HAP-1 (cell line): Measurements from ENCODE around the gene ACHE.
"Not testable (repeated sequence)": the region's sequence is repeated elsewhere in the genome, so short reads cannot be mapped to it uniquely, and the experiment has no call there.

Experiments
- DNase-seq, 2 experiments: peaks; one replicate each; pipeline ENCODE4 v3.0.0-alpha.2; 2016 to 2020; ENCODE audit warnings: low spot score in 2 of 2
- H3K27me3 ChIP-seq: fragments of 250-450 bp; sonication (Bioruptor Pico); 2 replicates; pipeline ENCODE4 v1.5.1; 2020; ENCODE audit warnings: low read depth, mild to moderate bottlenecking, moderate library complexity
- H3K36me3 ChIP-seq: fragments of 250-450 bp; sonication (Bioruptor Pico); replicated peaks from 2 replicates; pipeline ENCODE4 v1.5.1; 2020; ENCODE audit warnings: mild to moderate bottlenecking
- H3K4me1 ChIP-seq: fragments of 250-450 bp; sonication (Bioruptor Pico); 2 replicates; pipeline ENCODE4 v1.5.1; 2020; ENCODE audit warnings: mild to moderate bottlenecking
- H3K4me3 ChIP-seq: fragments of 250-450 bp; sonication (Bioruptor Pico); 2 replicates; pipeline ENCODE4 v1.5.1; 2020; ENCODE audit warnings: mild to moderate bottlenecking, moderate library complexity
- H3K9me3 ChIP-seq: fragments of 250-450 bp; sonication (Bioruptor Pico); 2 replicates; pipeline ENCODE4 v1.5.1; 2020; ENCODE audit warnings: mild to moderate bottlenecking, moderate library complexity
- in situ Hi-C: fragments of 300-500 bp; cut with MboI; formaldehyde crosslinking; loops from 3 replicates; pipeline ENCODE4 v1.14.3; 2020; ENCODE audit warnings: low sequenced_read_pairs, inconsistent platforms, mixed read lengths

The ACHE gene

GRCh38 chr7:100867040-100867775, 28.5 kb downstream of the ACHE start, which contains the start of gene TRIP6:
TSS of gene TRIP6 (plus strand) at chr7:100867387. CDS start at chr7:100867498, 111 bp downstream.
- H3K27me3 ChIP-seq = no peaks in the 10 kb centered on the region
- H3K36me3 ChIP-seq = peaks cover 33% of the 10 kb centered on the region
- DNase-seq = peak; percentile 70 to 94
- peak within 1 kb of the TSS; percentile 68 for H3K4me3 ChIP-seq
- in situ Hi-C loops = no loop called here
- H3K9me3 ChIP-seq = no peaks in the 10 kb centered on the region
- H3K4me1 ChIP-seq = peaks cover 9% of the 10 kb centered on the region

DNA sequence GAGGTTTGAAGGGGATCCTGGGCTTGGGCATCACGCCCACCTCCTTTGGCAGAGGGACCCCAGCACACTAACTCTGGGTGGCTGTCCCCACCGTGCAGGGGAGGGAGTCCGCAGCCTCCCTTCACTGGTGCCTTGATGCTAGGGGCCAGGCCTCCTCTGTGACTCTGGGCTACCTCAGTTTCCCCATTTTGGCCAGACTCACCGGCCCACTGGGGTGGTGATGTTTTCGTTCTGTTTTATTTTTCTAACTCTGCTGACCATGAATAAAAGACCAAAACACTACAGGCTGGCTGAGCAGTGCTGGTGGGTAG, 29.0 kb downstream of the ACHE start:
- H3K4me3 ChIP-seq = peak overlapping the region; percentile 68
- no peaks in the 10 kb centered on the region for H3K27me3 ChIP-seq
- H3K9me3 ChIP-seq = no peaks in the 10 kb centered on the region
- in situ Hi-C loops = no loop called here
- H3K4me1 ChIP-seq = peaks cover 9% of the 10 kb centered on the region
- H3K36me3 ChIP-seq = peaks cover 30% of the 10 kb centered on the region
- DNase-seq = no peak

GRCh38 chr7:100865938-100866728, 29.6 kb downstream of the ACHE start:
- H3K27me3 ChIP-seq = no peaks in the 10 kb centered on the region
- DNase-seq = no peak
- H3K9me3 ChIP-seq = no peaks in the 10 kb centered on the region
- in situ Hi-C loops = no loop called here
- H3K4me3 ChIP-seq = no peak overlapping the region
- peaks cover 9% of the 10 kb centered on the region for H3K4me1 ChIP-seq
- peaks cover 25% of the 10 kb centered on the region for H3K36me3 ChIP-seq

DNA sequence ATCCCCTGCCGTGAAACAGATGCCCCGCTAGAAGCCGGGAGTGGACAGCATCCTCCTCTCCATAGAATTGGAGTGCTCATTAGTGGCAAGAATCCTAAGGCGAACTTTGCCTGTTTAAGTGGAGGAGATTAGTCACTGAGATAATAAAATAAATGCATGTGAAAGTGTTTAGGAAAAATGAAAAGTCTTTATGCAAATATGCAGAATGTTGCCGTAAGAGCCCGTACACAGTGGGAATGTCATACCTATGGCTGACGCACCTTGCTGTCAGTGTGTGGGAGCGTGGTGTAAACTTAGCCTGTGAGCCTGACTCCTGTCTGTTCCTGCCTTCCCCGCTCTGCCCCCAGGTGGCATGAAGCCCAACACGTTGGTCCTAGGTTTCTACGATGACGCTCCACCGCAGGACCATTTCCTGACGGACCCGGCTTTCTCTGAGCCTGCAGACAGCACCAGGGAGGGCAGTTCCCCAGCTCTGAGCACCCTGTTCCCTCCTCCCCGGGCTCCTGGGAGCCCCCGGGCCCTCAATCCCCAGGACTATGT, 30.2 kb downstream of the ACHE start:
- in situ Hi-C loops = no loop called here
- H3K36me3 ChIP-seq = peaks cover 18% of the 10 kb centered on the region
- H3K4me3 ChIP-seq = no peak overlapping the region
- H3K4me1 ChIP-seq = peaks cover 9% of the 10 kb centered on the region
- H3K9me3 ChIP-seq = no peaks in the 10 kb centered on the region
- H3K27me3 ChIP-seq = no peaks in the 10 kb centered on the region
- no peak for DNase-seq

DNA sequence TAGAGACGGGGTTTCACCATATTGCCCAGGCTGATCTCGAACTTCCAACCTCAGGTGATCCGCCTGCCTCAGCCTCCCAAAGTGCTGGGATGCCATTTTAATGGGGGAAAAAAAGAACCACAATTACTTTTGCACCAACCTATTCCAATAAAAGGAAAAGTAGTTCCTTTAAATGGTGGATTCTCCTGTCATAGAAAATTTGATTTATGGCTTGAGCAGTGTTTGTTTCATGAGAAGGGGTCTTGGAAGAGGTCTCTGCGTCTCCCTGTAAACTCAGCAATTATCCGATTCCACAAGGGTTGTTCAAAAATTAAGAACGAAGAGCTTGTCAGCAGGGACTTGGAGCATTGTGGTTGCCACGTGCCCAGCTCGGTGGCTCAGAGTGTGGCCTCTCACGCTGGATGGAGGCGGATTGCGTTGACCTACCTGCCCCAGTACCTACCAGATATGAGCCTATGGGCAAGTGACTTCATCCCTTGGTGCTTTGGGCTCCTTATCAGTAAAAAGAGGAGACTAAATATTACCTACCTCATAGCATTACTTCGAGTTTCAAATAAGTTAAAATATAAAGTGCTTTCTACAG, 31.3 kb downstream of the ACHE start:
- Histone ChIP-seq H3K36me3 (peaks cover 11% of the 10 kb centered on the region), H3K4me1 (peaks cover 9% of the 10 kb centered on the region), H3K9me3 (no peaks in the 10 kb centered on the region), H3K27me3 (no peaks in the 10 kb centered on the region), H3K4me3 (no peak overlapping the region)
- no peak for DNase-seq
- in situ Hi-C loops = no loop called here

DNA sequence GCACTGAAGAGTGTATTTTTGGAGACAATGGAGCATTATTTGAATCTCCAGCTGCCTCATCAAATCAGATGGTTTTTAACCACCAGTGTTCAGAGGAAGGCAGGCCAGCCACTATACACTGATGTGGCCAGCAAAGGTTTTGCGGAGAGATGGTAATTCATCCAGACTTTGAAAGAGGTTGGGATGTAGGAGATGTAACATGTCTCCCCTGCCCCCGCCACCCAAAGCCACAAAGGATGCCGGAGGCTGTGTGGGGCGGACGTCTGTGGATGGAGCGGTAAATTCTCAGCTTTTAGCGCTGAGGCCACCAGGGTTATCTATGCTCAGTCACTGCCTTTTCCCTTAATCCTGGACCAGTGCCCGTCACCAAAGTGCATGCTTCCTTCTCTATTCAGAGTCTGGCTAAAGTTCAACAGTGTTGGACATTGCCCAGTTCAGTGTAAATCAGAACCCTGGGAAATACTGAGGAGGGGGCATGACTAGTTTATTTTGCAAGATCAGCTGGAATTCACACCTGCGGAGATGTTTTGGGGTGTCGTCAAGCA, 32.2 kb downstream of the ACHE start:
- DNase-seq = no peak
- Histone ChIP-seq H3K9me3 (no peaks in the 10 kb centered on the region), H3K27me3 (no peaks in the 10 kb centered on the region), H3K36me3 (peaks cover 2% of the 10 kb centered on the region; the same call in 1 of the 2 replicates), H3K4me3 (no peak overlapping the region), H3K4me1 (peaks cover 8% of the 10 kb centered on the region)
- in situ Hi-C loops = no loop called here

DNA sequence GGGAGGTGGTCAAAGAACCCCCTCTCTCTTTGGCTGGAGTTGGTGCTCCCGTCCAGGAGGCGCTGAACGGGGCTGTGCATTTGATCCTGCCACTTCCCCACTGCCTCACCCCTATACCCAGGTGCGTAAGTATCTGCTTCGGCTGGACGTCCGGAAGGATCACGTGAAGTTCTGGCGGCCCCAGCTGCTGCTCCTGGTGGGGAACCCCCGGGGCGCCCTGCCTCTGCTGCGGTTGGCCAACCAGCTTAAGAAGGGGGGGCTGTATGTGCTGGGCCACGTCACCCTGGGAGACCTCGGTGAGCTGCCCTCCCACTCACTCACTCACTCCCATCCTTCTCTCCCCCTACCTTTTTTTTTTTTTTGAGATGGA, 34.1 kb downstream of the ACHE start:
- Histone ChIP-seq H3K4me1 (peaks cover 1% of the 10 kb centered on the region), H3K27me3 (no peaks in the 10 kb centered on the region), H3K36me3 (no peaks in the 10 kb centered on the region), H3K9me3 (no peaks in the 10 kb centered on the region), H3K4me3 (no peak overlapping the region)
- DNase-seq = no peak
- in situ Hi-C loops = no loop called here

DNA sequence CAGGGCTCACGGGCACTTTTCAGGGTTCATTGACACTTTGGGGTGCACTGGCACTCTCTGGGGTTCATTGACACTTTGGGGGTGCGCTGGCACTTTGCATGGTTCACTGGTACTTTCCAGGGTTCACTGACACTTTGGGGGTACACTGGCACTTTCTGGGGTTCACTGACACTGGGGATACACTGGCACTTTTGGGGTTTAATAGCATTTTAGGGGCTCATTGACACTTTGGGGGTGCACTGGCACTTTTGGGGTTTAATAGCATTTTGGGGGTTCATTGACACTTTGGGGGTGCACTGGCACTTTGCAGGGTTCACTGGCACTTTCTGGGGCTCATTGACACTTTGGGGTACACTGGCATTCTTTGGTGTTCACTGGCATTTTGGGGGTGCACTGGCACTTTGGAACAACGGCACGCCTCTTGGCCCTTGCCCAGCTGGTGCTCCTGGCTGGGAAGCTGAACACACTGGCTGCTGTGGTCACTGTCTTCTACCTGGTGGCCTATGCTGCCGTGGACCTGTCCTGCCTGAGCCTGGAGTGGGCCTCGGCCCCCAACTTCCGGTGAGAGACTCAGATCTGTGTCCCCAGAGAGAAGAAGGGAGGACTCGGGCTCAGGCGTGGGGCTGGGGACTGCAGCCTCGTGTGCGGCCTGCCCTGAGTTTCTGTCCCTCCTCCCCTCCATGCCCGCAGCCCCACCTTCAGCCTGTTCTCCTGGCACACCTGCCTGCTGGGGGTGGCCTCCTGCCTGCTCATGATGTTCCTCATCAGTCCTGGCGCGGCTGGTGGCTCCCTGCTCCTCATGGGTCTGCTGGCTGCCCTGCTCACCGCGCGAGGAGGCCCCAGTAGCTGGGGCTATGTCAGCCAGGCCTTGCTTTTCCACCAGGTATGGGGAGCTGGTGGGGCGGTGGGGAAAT, 34.7 kb downstream of the ACHE start:
- Histone ChIP-seq H3K27me3 (no peaks in the 10 kb centered on the region), H3K9me3 (no peaks in the 10 kb centered on the region)
- in situ Hi-C loops = no loop called here

GRCh38 chr7:100859856-100860255, 35.8 kb downstream of the ACHE start:
- Histone ChIP-seq H3K4me1 (no peaks in the 10 kb centered on the region), H3K9me3 (no peaks in the 10 kb centered on the region), H3K27me3 (no peaks in the 10 kb centered on the region), H3K4me3 (no peak overlapping the region), H3K36me3 (no peaks in the 10 kb centered on the region)
- in situ Hi-C loops = loop anchor here (10.0 kb wide), 1 partner anchor 385 kb away; the partner anchor contains the start of gene TSC22D4
- no peak for DNase-seq

More for the DNA sequence above, 34.7 kb downstream of the ACHE start:
- Histone ChIP-seq H3K4me1 (no peaks in the 10 kb centered on the region), H3K4me3 (no peak overlapping the region), H3K36me3 (no peaks in the 10 kb centered on the region)
- DNase-seq = no peak

GRCh38 chr7:100856871-100857282, 38.8 kb downstream of the ACHE start:
- no peaks in the 10 kb centered on the region for H3K27me3 ChIP-seq
- in situ Hi-C loops = loop anchor here (10.0 kb wide), 1 partner anchor 382 kb away; the partner anchor contains the start of gene TSC22D4

GRCh38 chr7:100855515-100855914, 40.2 kb downstream of the ACHE start:
- Histone ChIP-seq H3K4me3 (no peak overlapping the region), H3K36me3 (no peaks in the 10 kb centered on the region), H3K9me3 (no peaks in the 10 kb centered on the region), H3K4me1 (peaks cover 3% of the 10 kb centered on the region), H3K27me3 (no peaks in the 10 kb centered on the region)
- in situ Hi-C loops = loop anchor here (10.0 kb wide), 1 partner anchor 381 kb away; the partner anchor contains the start of gene TSC22D4
- no peak for DNase-seq

More at GRCh38 chr7:100856871-100857282, 38.8 kb downstream of the ACHE start:
- peaks cover under 1% of the 10 kb centered on the region for H3K4me1 ChIP-seq
- no peak overlapping the region for H3K4me3 ChIP-seq
- no peaks in the 10 kb centered on the region for H3K36me3 ChIP-seq
- no peaks in the 10 kb centered on the region for H3K9me3 ChIP-seq
- no peak for DNase-seq

GRCh38 chr7:100854899-100855298, 40.8 kb downstream of the ACHE start:
- H3K4me3 ChIP-seq, H3K9me3 ChIP-seq, H3K4me1 ChIP-seq, H3K36me3 ChIP-seq, DNase-seq, H3K27me3 ChIP-seq: not testable (repeated sequence)
- in situ Hi-C loops = loop anchor here (5.0 to 10.0 kb wide), 2 partner anchors 148 to 380 kb away; partner anchors contain the start of genes POP7 and TSC22D4
